NCI-H2171 (cell line): ENCODE data around the gene TMEM238.
"Not testable (repeated sequence)": the region's sequence is repeated elsewhere in the genome, so short reads cannot be mapped to it uniquely, and the experiment has no call there.

Source experiments
- DNase-seq: peaks from one replicate; lab custom pipeline; 2025; lab: John Stamatoyannopoulos, UW

Gene TMEM238

GRCh38 chr19:55339889-55340783, 44.0 kb downstream of the TMEM238 start:
- DNase-seq: no peak

GRCh38 chr19:55339105-55339888, 44.8 kb downstream of the TMEM238 start, which contains the start of gene KMT5C:
Gene KMT5C, plus strand, starts transcription at chr19:55339876. Its CDS starts 2,061 bp downstream, at chr19:55341937.
- peak; percentile 100 for DNase-seq

GRCh38 chr19:55336101-55336500, 48.0 kb downstream of the TMEM238 start:
- no peak for DNase-seq

GRCh38 chr19:55333870-55334269, 50.2 kb downstream of the TMEM238 start:
- no peak for DNase-seq

- DNase-seq: not testable (repeated sequence)
Measured at GRCh38 chr19:55329791-55330190, 54.3 kb downstream of the TMEM238 start.
